Measurements from ENCODE around the gene OR6C74. TPM values are rescaled to one million over a fixed set of nuclear protein-coding genes. Genes with fewer than 3 reads are reported as not detected.

OR6C74 gene
- total RNA-seq, 1 experiment from 2014 or later = not detected

GRCh38 chr12:55246159-55246558, 1.8 kb downstream of the OR6C74 start:
- Mint-ChIP-seq H3K36me3 (no peaks in the 10 kb centered on the region), H3K9me3 (no peaks in the 10 kb centered on the region), H3K27me3 (ENCODE audit: low read depth) (no peaks in the 10 kb centered on the region), H3K4me3 (no peak overlapping the region), H3K27ac (no peak overlapping the region), H3K4me1 (no peaks in the 10 kb centered on the region)
- DNase-seq (ENCODE audit: low spot score) (no peak), ATAC-seq (no peak)
- TF ChIP-seq ZMAT4 (CRISPR knock-in tag; IDR thresholded peaks at IDR 0.05) = no peak
- no peak for TF ChIP-seq ATF1 (CRISPR knock-in tag; IDR thresholded peaks at IDR 0.05)
- TF ChIP-seq ZNF512 (CRISPR knock-in tag; IDR thresholded peaks at IDR 0.05; ENCODE audit: borderline replicate concordance) = no peak
- CTCF ChIA-PET = no interaction called here
- POLR2A ChIA-PET = no interaction called here

- ChIA-PET POLR2A (no interaction called here), CTCF (no interaction called here)
- no peak overlapping the region for H3K4me3 Mint-ChIP-seq
- no peaks in the 10 kb centered on the region for H3K9me3 Mint-ChIP-seq
- H3K27me3 Mint-ChIP-seq (ENCODE audit: low read depth) = no peaks in the 10 kb centered on the region
- TF ChIP-seq PRDM15 (CRISPR knock-in tag; IDR thresholded peaks at IDR 0.05) = no peak
- TF ChIP-seq RORB (CRISPR knock-in tag; IDR thresholded peaks at IDR 0.05) = no peak
- TF ChIP-seq CDX4 (CRISPR knock-in tag; IDR thresholded peaks at IDR 0.05; ENCODE audit: borderline replicate concordance) = no peak
- no peak for TF ChIP-seq ZMAT4 (CRISPR knock-in tag; IDR thresholded peaks at IDR 0.05)
- no peak for TF ChIP-seq NFE2L1 (CRISPR knock-in tag; IDR thresholded peaks at IDR 0.05)
- no peak for TF ChIP-seq CBFB (CRISPR knock-in tag; IDR thresholded peaks at IDR 0.05; ENCODE audit: low read depth)
- DNase-seq (ENCODE audit: low spot score) (no peak), ATAC-seq (no peak)
- no peak overlapping the region for H3K27ac Mint-ChIP-seq
- H3K4me1 Mint-ChIP-seq = no peaks in the 10 kb centered on the region
- no peaks in the 10 kb centered on the region for H3K36me3 Mint-ChIP-seq
These were observed 6.5 kb downstream of the OR6C74 start for GRCh38 chr12:55250944-55251343.

GRCh38 chr12:55253281-55253680, 8.9 kb downstream of the OR6C74 start:
- no peak for TF ChIP-seq HMGXB4 (CRISPR knock-in tag; IDR thresholded peaks at IDR 0.05)
- TF ChIP-seq SMAD3 (CRISPR knock-in tag; IDR thresholded peaks at IDR 0.05; ENCODE audit: borderline replicate concordance) = no peak
- ChIA-PET CTCF (no interaction called here), POLR2A (no interaction called here)
- ATAC-seq (no peak), DNase-seq (ENCODE audit: low spot score) (no peak)
- no peak overlapping the region for H3K4me3 Mint-ChIP-seq
- H3K4me1 Mint-ChIP-seq = no peaks in the 10 kb centered on the region
- no peaks in the 10 kb centered on the region for H3K9me3 Mint-ChIP-seq
- H3K27ac Mint-ChIP-seq = no peak overlapping the region
- H3K36me3 Mint-ChIP-seq = no peaks in the 10 kb centered on the region
- H3K27me3 Mint-ChIP-seq (ENCODE audit: low read depth) = no peaks in the 10 kb centered on the region

GRCh38 chr12:55256831-55257230, 12.4 kb downstream of the OR6C74 start:
- no peak overlapping the region for H3K27ac Mint-ChIP-seq
- no peak overlapping the region for H3K4me3 Mint-ChIP-seq
- ChIA-PET POLR2A (no interaction called here), CTCF (no interaction called here)
- DNase-seq (ENCODE audit: low spot score) (no peak), ATAC-seq (no peak)
- no peaks in the 10 kb centered on the region for H3K36me3 Mint-ChIP-seq
- no peaks in the 10 kb centered on the region for H3K27me3 Mint-ChIP-seq (ENCODE audit: low read depth)
- no peak for TF ChIP-seq ZNF219 (CRISPR knock-in tag; IDR thresholded peaks at IDR 0.05; ENCODE audit: borderline replicate concordance)
- H3K4me1 Mint-ChIP-seq = no peaks in the 10 kb centered on the region
- no peaks in the 10 kb centered on the region for H3K9me3 Mint-ChIP-seq

All from WTC11 (cell line).